GM12878 (cell line): Measurements from ENCODE around the gene AIRE. TPM values are rescaled to one million over a fixed set of nuclear protein-coding genes. Genes with fewer than 3 reads are reported as not detected.

Experiments used
- ATAC-seq: fragments of 200-7000 bp; cut with Tn5 transposase; 3 replicates; pipeline ENCODE4 v1.9.1; 2020; ENCODE audit warnings: mild to moderate bottlenecking, moderate library complexity
- Bru-seq: library from RNA; stranded (reverse); fragments of 400-500 nt; gene quantifications from one replicate; lab custom pipeline; 2021; lab: Mats Ljungman, UMichigan
- BruChase-seq, 2 experiments: library from RNA; stranded (reverse); fragments of 400-500 nt; gene quantifications; one replicate each; lab custom pipeline; 2021; lab: Mats Ljungman, UMichigan
- BruUV-seq: library from RNA; stranded (reverse); fragments of 400-500 nt; replicated peaks from 2 replicates; lab custom pipeline; 2021; lab: Mats Ljungman, UMichigan
- CTCF ChIA-PET: fragments of 300-600 bp; sonication (Branson Sonifier 250); formaldehyde crosslinking; extraction: SDS; loops from one replicate; lab custom pipeline; 2021; ENCODE audit warnings: inconsistent platforms; lab: Yijun Ruan, JAX
- POLR2A ChIA-PET: fragments of 350-600 bp; formaldehyde crosslinking; extraction: SDS; loops from one replicate; lab custom pipeline; 2021; ENCODE audit warnings: inconsistent platforms; lab: Charles Lee
- RAD21 ChIA-PET: fragments of 300-600 bp; sonication (Branson Sonifier 250); formaldehyde crosslinking; loops from one replicate; lab custom pipeline; 2023; ENCODE audit warnings: antibody characterized with exemption; ENCODE audit not compliant: unreplicated experiment; lab: Charles Lee
- SMC1A ChIA-PET: fragments of 300-600 bp; sonication (Branson Sonifier 250); formaldehyde crosslinking; loops from one replicate; lab custom pipeline; 2023; ENCODE audit not compliant: unreplicated experiment, uncharacterized antibody; lab: Charles Lee
- DNase-seq: peaks from one replicate; pipeline ENCODE4 v3.0.0-alpha.2; 2011; ENCODE audit warnings: low read depth, low spot score
- FAIRE-seq: peaks from 3 replicates; lab custom pipeline; 2011; peaks lifted over from hg19 to GRCh38; lab: Jason Lieb, UNC
- H2AFZ ChIP-seq: 2 replicates; pipeline ENCODE4 v1.6.0; 2011; ENCODE audit warnings: low read depth, low read length, control low read depth; ENCODE audit not compliant: control insufficient read depth
- H3K27ac ChIP-seq: 2 replicates; pipeline ENCODE4 v1.5.1; 2011; ENCODE audit warnings: control low read depth; ENCODE audit not compliant: control insufficient read depth, insufficient read depth
- H3K27me3 ChIP-seq, 2 experiments: replicated peaks in 1 of 2; 2 replicates each; pipeline versions ENCODE4 v1.6.0 to v1.6.1; 2011; ENCODE audit warnings: low read length in 1 of 2; ENCODE audit not compliant: control insufficient read depth in 2 of 2, insufficient read depth in 2 of 2
- H3K36me3 ChIP-seq, 2 experiments: 2 replicates each; pipeline ENCODE4 v1.5.1; 2011; ENCODE audit warnings: low read length in 1 of 2; ENCODE audit not compliant: control insufficient read depth in 2 of 2, insufficient read depth in 2 of 2
- H3K4me1 ChIP-seq: 2 replicates; pipeline ENCODE4 v1.6.1; 2011; ENCODE audit warnings: mild to moderate bottlenecking, low read length, moderate library complexity, mixed read lengths; ENCODE audit not compliant: control insufficient read depth, insufficient read depth
- H3K4me2 ChIP-seq: 2 replicates; pipeline ENCODE4 v1.6.0; 2011; ENCODE audit warnings: control low read depth; ENCODE audit not compliant: control insufficient read depth, insufficient read depth
- H3K4me3 ChIP-seq: fragments of 200-600 bp; sonication (generic); 2 replicates; pipeline ENCODE4 v1.5.1; 2016
- H3K79me2 ChIP-seq: 2 replicates; pipeline ENCODE4 v1.6.0; 2011; ENCODE audit warnings: low read length; ENCODE audit not compliant: control insufficient read depth, insufficient read depth
- H3K9ac ChIP-seq: 2 replicates; pipeline ENCODE4 v1.8.0; 2011; ENCODE audit warnings: low read length, control low read depth, mixed read lengths; ENCODE audit not compliant: control insufficient read depth, insufficient read depth
- H3K9me3 ChIP-seq: replicated peaks from 3 replicates; pipeline ENCODE4 v1.5.1; 2011; ENCODE audit warnings: mild to moderate bottlenecking, low read length; ENCODE audit not compliant: control insufficient read depth, insufficient read depth
- H4K20me1 ChIP-seq: 2 replicates; pipeline ENCODE4 v1.6.0; 2011; ENCODE audit not compliant: control insufficient read depth, insufficient read depth
- BCL11A ChIP-seq: IDR thresholded peaks from 2 replicates; pipeline ENCODE4 v1.6.1; 2011; ENCODE audit warnings: low read depth, low read length
- BMI1 ChIP-seq: fragments of 450-650 bp; IDR thresholded peaks from 2 replicates; pipeline ENCODE4 v1.6.1; 2016; ENCODE audit warnings: mild to moderate bottlenecking, moderate library complexity, borderline replicate concordance
- CBFB ChIP-seq: IDR thresholded peaks from 2 replicates; pipeline ENCODE4 v1.6.1; 2016; ENCODE audit warnings: antibody characterized with exemption, low read depth
- E2F8 ChIP-seq: fragments of 450-650 bp; IDR thresholded peaks from 2 replicates; pipeline ENCODE4 v1.6.1; 2018; ENCODE audit warnings: mild to moderate bottlenecking, low read depth, moderate library complexity; ENCODE audit not compliant: partially characterized antibody
- KAT2A ChIP-seq: conservative IDR thresholded peaks from 2 replicates; pipeline ENCODE4 v1.6.1; 2011; ENCODE audit warnings: low read depth, low read length; ENCODE audit not compliant: control insufficient read depth
- NFYA ChIP-seq: IDR thresholded peaks from 2 replicates; pipeline ENCODE4 v1.6.1; 2011; ENCODE audit warnings: low read depth, mild to moderate bottlenecking, low read length, improper control_type of control experiment, borderline replicate concordance
- NR2C1 ChIP-seq: fragments of 450-650 bp; IDR thresholded peaks from 2 replicates; pipeline ENCODE4 v1.6.1; 2017; ENCODE audit warnings: antibody characterized with exemption, mild to moderate bottlenecking, moderate library complexity
- PML ChIP-seq: IDR thresholded peaks from 2 replicates; pipeline ENCODE4 v1.6.1; 2012; ENCODE audit warnings: low read length, inconsistent platforms
- PRDM15 ChIP-seq: fragments of 450-650 bp; formaldehyde crosslinking; IDR thresholded peaks from 2 replicates; pipeline ENCODE4 v1.4.0; 2020; ENCODE audit warnings: mild to moderate bottlenecking, moderate library complexity
- RAD21 ChIP-seq: IDR thresholded peaks from 2 replicates; pipeline ENCODE4 v1.6.1; 2011; ENCODE audit warnings: mild to moderate bottlenecking, low read depth, low read length, moderate library complexity; ENCODE audit not compliant: insufficient read depth
- SIN3A ChIP-seq: IDR thresholded peaks from 2 replicates; pipeline ENCODE4 v1.6.1; 2012; ENCODE audit warnings: low read depth, low read length, improper control_type of control experiment
- SRF ChIP-seq, 2 experiments: IDR thresholded peaks; 2 replicates each; pipeline ENCODE4 v1.6.1; 2011; ENCODE audit warnings: low read depth in 2 of 2, low read length in 2 of 2, mild to moderate bottlenecking in 1 of 2, moderate library complexity in 1 of 2
- ZNF384 ChIP-seq: IDR thresholded peaks from 2 replicates; pipeline ENCODE4 v1.6.1; 2012; ENCODE audit warnings: low read depth, mild to moderate bottlenecking, low read length, improper control_type of control experiment, borderline replicate concordance
- WGBS: methylation state at CpG from one replicate; pipeline ENCODE4 v1.1.6; 2016; ENCODE audit warnings: low lambda C conversion rate; ENCODE audit not compliant: insufficient replicate concordance, insufficient coverage; ENCODE audit errors: missing lambda C conversion rate; 5-methylcytosine and 5-hydroxymethylcytosine counted together
- in situ Hi-C: fragments of 300-500 bp; cut with MboI; formaldehyde crosslinking; loops from 9 replicates; pipeline ENCODE4 v1.14.3; 2018; ENCODE audit warnings: mixed read lengths
- intact Hi-C: fragments of 100-400 bp; cut with micrococcal nuclease; formaldehyde crosslinking; loops from one replicate; pipeline ENCODE4 v1.14.2; 2022; ENCODE audit not compliant: unreplicated experiment
- long read RNA-seq, 2 experiments: library from polyadenylated mRNA; unstranded; transcript quantifications; one replicate each; pipeline ENCODE4 v2.0.0, GENCODE V29; 2019 to 2020
- polyA minus RNA-seq, 3 experiments: library from RNA; depleted of rRNA, polyadenylated mRNA; stranded (reverse); fragments of >200 nt; gene quantifications; 2 replicates each; pipeline ENCODE4 v1.2.3, GENCODE V29; 2011
- polyA plus RNA-seq, 11 experiments: library from polyadenylated mRNA; depleted of rRNA in 4 of 11; unstranded in 6 of 11; stranded (reverse) in 5 of 11; fragments of >200 nt; fragmentation: Nextera tagmentation in 4 of 11; fragmentation: Illumina TruSeq in 1 of 11; extraction: Ambion mirVana in 4 of 11; extraction: Trizol in 1 of 11; gene quantifications; 1 replicate in 1 of 11; 2 replicates in 10 of 11; pipeline versions ENCODE4 v1.2.1 to v1.2.3, GENCODE V29; 2011 to 2016; ENCODE audit warnings: inconsistent platforms in 2 of 11, missing spikeins in 2 of 11, low read depth in 1 of 11
- total RNA-seq, 4 experiments: library from RNA; depleted of rRNA in 3 of 4; stranded (reverse); fragments of >200 nt in 3 of 4; fragmentation: Illumina TruSeq in 1 of 4; extraction: Trizol in 1 of 4; gene quantifications; 2 replicates each; pipeline versions ENCODE4 v1.2.1 to v1.2.3, GENCODE V29; 2013 to 2021

Gene AIRE
- total RNA-seq (2013; cell fraction: nucleolus; rRNA removed): 0.81 and 0.83 TPM in 2 replicates
- total RNA-seq (2014; rRNA removed) (not detected in 2 replicates), total RNA-seq (2014; rRNA removed; fragmentation: Illumina TruSeq; extraction: Trizol) (not detected in 2 replicates), total RNA-seq (2021) (0.10 TPM in 1 of 2 replicates, not detected in the other), polyA plus RNA-seq (2011; rRNA removed) (0.03 and 0.05 TPM in 2 replicates), polyA plus RNA-seq (2014; fragmentation: Illumina TruSeq; extraction: Trizol) (not detected in 2 replicates), polyA plus RNA-seq (2014; fragmentation: Nextera tagmentation; extraction: Ambion mirVana) (not detected), polyA plus RNA-seq (2014; rRNA removed) (not detected in 2 replicates), polyA plus RNA-seq (2016; fragmentation: Nextera tagmentation; extraction: Ambion mirVana) (not detected), polyA minus RNA-seq (2011; rRNA and poly(A)+ RNA removed) (0.10 and 0.15 TPM in 2 replicates), Bru-seq, nascent RNA (percentile 19 among the genes with signal in this experiment), BruChase-seq, experiment 1, labeled RNA remaining after a 6-hour chase (percentile 14 among the genes with signal in this experiment), BruChase-seq, experiment 2, labeled RNA remaining after a 2-hour chase (percentile 4 among the genes with signal in this experiment)
- polyA plus RNA-seq (2011; ENCODE audit: low read depth): not detected
- 0.04 and 0.08 TPM in 2 replicates for polyA plus RNA-seq (2011; cell fraction: cytosol; rRNA removed)
- polyA plus RNA-seq (2011; cell fraction: nucleus; rRNA removed): 0.61 and 1.2 TPM in 2 replicates
- polyA plus RNA-seq (2012): 0.04 TPM in 1 of 2 replicates, not detected in the other
- not detected in 2 replicates for polyA minus RNA-seq (2011; cell fraction: cytosol; rRNA and poly(A)+ RNA removed)
- 0.10 and 0.12 TPM in 2 replicates for polyA minus RNA-seq (2011; cell fraction: nucleus; rRNA and poly(A)+ RNA removed)
- long read RNA-seq, experiment 1: 0 reads
- long read RNA-seq, experiment 2: 0 reads

- Histone ChIP-seq H4K20me1 (no peaks in the 10 kb centered on the region; the same call in 1 of the 2 replicates), H3K4me3 (no peak within 1 kb of the TSS), H3K9me3 (no peaks in the 10 kb centered on the region), H3K27ac (no peak within 1 kb of the TSS), H3K36me3 (no peaks in the 10 kb centered on the region), H3K4me2 (no peak within 1 kb of the TSS), H3K27me3 (no peaks in the 10 kb centered on the region), H3K4me1 (peaks cover 6% of the 10 kb centered on the region; the same call in 1 of the 2 replicates), H3K9ac (no peak within 1 kb of the TSS), H3K79me2 (no peaks in the 10 kb centered on the region), H2AFZ (no peak within 1 kb of the TSS)
- BruUV-seq: no TSS peak
- POLR2A ChIA-PET: interaction anchor here (1.3 kb wide), 1 partner anchor 11 kb away, joined by 3 read pairs; no protein-coding TSS in a partner anchor
- no peak for ATAC-seq
- in situ Hi-C loops (no loop called here), intact Hi-C loops (no loop called here)
- FAIRE-seq: no peak
- DNase-seq: no peak
- RAD21 ChIA-PET: no interaction called here
- CTCF ChIA-PET: interaction anchor here (1.2 kb wide), 1 partner anchor 13 kb away, joined by 4 read pairs; no protein-coding TSS in a partner anchor
- SMC1A ChIA-PET: no interaction called here
- 70% methylated on average over 31 of the region's 56 CpGs for WGBS
- TF ChIP-seq SIN3A: no peak
- TF ChIP-seq SRF (IDR thresholded peaks at IDR 0.05; ENCODE audit: low read depth in 2 of 2, low read length in 2 of 2): no peak
- TF ChIP-seq PRDM15 (CRISPR knock-in tag): no peak
- no peak for TF ChIP-seq BMI1
- no peak for TF ChIP-seq NR2C1
- no peak for TF ChIP-seq ZNF384
- TF ChIP-seq NFYA: no peak
- no peak for TF ChIP-seq KAT2A
- no peak for TF ChIP-seq CBFB
- TF ChIP-seq BCL11A: no peak
- TF ChIP-seq PML: no peak
- no peak for TF ChIP-seq RAD21
- TF ChIP-seq E2F8: no peak
Observed at GRCh38 chr21:44285138-44285992, at the start of gene AIRE. AIRE (plus strand) TSS chr21:44285876; CDS start chr21:44286007, 131 bp downstream.
